Nephron progenitor cell (in vitro differentiated cells): ENCODE data around the gene KRTAP3-1.

Experiments used
- DNase-seq: peaks from one replicate; pipeline ENCODE4 v3.0.0; 2021
- H3K27ac Mint-ChIP-seq: 2 replicates; pipeline ENCODE4 v1.8.0; 2021; ENCODE audit warnings: mild to moderate bottlenecking, moderate library complexity, mixed read lengths
- H3K27me3 Mint-ChIP-seq: 2 replicates; pipeline ENCODE4 v1.8.0; 2021; ENCODE audit warnings: mild to moderate bottlenecking, low read depth, mixed read lengths; ENCODE audit not compliant: poor library complexity
- H3K36me3 Mint-ChIP-seq: 2 replicates; pipeline ENCODE4 v1.8.0; 2021; ENCODE audit warnings: low read depth, mixed read lengths
- H3K4me1 Mint-ChIP-seq: 2 replicates; pipeline ENCODE4 v1.8.0; 2021; ENCODE audit warnings: mixed read lengths
- H3K4me3 Mint-ChIP-seq: 2 replicates; pipeline ENCODE4 v1.8.0; 2021; ENCODE audit warnings: mild to moderate bottlenecking, moderate library complexity, mixed read lengths
- H3K9me3 Mint-ChIP-seq: 2 replicates; pipeline ENCODE4 v1.8.0; 2021; ENCODE audit warnings: mild to moderate bottlenecking, moderate library complexity, mixed read lengths
- CTCF ChIP-seq: fragments of 200-600 bp; sonication (generic); IDR thresholded peaks from 2 replicates; pipeline ENCODE4 v1.5.0; 2021; ENCODE audit warnings: antibody characterized with exemption

Gene KRTAP3-1

DNA sequence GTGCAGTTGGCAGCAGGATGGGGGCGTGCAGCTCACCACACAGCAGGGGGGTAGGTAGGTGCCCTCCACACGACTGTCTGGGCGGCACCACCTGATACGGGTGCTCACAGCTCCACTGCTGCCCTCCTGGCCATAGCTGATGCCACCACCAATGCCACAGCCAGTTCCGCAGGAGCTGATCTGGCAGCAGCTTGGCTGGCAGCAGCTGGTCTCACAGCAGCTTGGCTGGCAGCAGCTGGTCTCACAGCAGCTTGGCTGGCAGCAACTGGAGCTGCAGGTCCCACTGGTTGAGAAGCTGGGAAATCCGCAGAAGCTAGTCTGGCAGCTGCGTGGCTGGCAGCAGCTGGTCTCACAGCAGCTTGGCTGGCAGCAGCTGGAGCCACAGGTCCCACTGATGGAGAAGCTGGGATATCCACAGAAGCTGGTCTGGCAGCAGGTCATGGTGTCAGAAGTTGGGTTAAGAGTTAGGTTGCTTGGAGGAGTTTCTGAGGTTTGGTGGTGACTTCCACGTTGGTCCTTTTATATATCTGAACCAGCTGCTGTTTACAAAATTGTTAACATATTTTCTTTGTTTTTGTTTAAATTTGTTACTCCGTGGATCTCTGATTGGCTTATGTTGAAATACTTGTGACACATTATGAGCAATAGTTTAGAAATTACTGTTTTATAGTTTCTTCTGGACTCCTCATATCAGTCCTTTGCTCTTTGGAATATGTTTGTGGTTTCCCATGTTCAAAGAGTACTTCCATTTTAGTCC is 18.0 kb upstream of the KRTAP3-1 start, which contains the start of gene KRTAP1-5:
Gene KRTAP1-5 (minus strand): TSS at position 494 of the 757 bp plus-strand sequence. CDS start 53 bp downstream, at position 441.
- Mint-ChIP-seq H3K4me3 (no peak within 1 kb of the TSS), H3K36me3 (no peaks in the 10 kb centered on the region), H3K9me3 (peaks cover 5% of the 10 kb centered on the region), H3K27ac (no peak within 1 kb of the TSS), H3K4me1 (no peaks in the 10 kb centered on the region), H3K27me3 (peaks cover 4% of the 10 kb centered on the region)
- no peak for TF ChIP-seq CTCF
- no peak for DNase-seq

DNA sequence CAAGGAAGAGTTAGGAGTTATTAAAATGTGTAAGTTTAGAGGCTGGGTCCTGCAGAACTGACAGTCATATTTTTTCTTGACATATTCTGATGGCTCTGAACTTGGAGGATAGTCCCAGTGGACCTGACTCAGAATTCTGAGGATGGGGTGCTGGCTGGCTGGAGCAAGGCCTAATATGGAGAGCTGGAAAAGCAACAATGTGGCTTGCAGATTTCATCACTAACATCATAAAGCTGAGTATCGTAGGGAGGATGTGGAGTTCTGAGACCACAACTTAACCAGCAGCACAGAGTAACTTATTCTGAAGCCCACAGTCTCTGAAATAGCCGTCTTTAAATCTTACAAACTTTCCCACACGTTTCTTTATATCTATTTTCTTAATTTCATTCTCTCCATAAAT is 15.8 kb upstream of the KRTAP3-1 start:
- H3K4me1 Mint-ChIP-seq = no peaks in the 10 kb centered on the region
- no peaks in the 10 kb centered on the region for H3K36me3 Mint-ChIP-seq
- no peak overlapping the region for H3K27ac Mint-ChIP-seq
- no peak for TF ChIP-seq CTCF
- DNase-seq = no peak
- no peak overlapping the region for H3K4me3 Mint-ChIP-seq
- H3K27me3 Mint-ChIP-seq = peaks cover 4% of the 10 kb centered on the region
- H3K9me3 Mint-ChIP-seq = peaks cover 5% of the 10 kb centered on the region

GRCh38 chr17:41020336-41020735 is 11.4 kb upstream of the KRTAP3-1 start:
- Mint-ChIP-seq H3K27ac (no peak overlapping the region), H3K4me3 (no peak overlapping the region), H3K9me3 (peaks cover 5% of the 10 kb centered on the region), H3K27me3 (no peaks in the 10 kb centered on the region), H3K4me1 (no peaks in the 10 kb centered on the region), H3K36me3 (no peaks in the 10 kb centered on the region)
- DNase-seq = no peak
- TF ChIP-seq CTCF = no peak

DNA sequence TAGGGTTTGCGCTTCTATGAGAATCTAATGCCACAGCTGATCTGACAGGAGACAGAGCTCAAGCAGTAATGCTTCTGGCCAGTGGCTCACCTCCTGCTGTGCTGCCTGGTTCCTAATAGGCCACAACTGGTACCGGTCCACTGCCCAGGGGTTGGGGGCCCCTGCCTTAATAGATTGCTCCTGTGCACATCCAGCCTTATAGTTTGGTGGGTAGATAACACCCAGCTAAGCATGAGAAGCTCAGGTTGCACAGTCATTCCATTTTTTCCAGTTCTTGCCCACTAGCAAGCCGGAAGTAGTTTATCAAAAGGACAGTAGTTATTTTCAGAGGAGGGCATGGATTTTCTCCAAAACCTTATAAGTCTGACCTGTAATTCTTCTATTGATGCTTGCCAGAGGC is 10.5 kb upstream of the KRTAP3-1 start:
- no peak for TF ChIP-seq CTCF
- DNase-seq = no peak
- Mint-ChIP-seq H3K4me1 (no peaks in the 10 kb centered on the region), H3K4me3 (no peak overlapping the region), H3K36me3 (no peaks in the 10 kb centered on the region), H3K27me3 (no peaks in the 10 kb centered on the region), H3K9me3 (peaks cover 5% of the 10 kb centered on the region), H3K27ac (no peak overlapping the region)

- H3K36me3 Mint-ChIP-seq = no peaks in the 10 kb centered on the region
- no peak overlapping the region for H3K4me3 Mint-ChIP-seq
- DNase-seq = no peak
- no peaks in the 10 kb centered on the region for H3K27me3 Mint-ChIP-seq
- no peaks in the 10 kb centered on the region for H3K4me1 Mint-ChIP-seq
- TF ChIP-seq CTCF = no peak
- no peak overlapping the region for H3K27ac Mint-ChIP-seq
- peaks cover 5% of the 10 kb centered on the region for H3K9me3 Mint-ChIP-seq
Observed at GRCh38 chr17:41018541-41018940, 9.6 kb upstream of the KRTAP3-1 start.

DNA sequence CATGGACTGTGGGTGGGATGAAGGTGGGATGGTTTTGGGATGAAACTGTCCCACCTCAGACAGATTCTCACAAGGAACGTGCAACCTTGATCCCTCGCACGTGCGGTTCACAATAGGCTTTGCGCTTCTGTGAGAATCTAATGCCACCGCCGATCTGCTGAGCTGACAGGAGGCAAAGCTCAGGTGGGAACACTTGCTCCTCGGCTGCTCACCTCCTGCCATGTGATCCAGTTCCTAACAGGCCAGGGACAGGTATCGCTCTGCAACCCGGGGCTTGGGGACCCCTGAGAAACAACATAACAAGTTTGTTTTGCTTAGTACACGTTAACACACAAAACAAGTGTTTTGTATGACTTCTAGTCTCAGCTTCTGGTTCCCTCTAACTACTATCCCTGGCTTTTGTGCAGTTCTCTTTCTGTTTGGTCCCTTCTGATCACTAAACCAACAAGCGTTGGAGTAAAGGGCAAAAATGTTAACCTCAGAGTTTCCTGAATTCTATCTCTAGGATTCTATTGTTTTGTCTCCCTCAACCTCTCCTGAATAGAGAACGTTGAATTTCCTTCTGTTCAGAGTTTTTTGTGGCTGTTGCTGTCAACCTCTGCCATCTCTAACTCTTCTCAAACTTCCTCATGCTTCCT is 7.8 kb upstream of the KRTAP3-1 start:
- H3K27ac Mint-ChIP-seq = peak overlapping the region; percentile 37
- no peaks in the 10 kb centered on the region for H3K9me3 Mint-ChIP-seq
- no peaks in the 10 kb centered on the region for H3K4me1 Mint-ChIP-seq

More for the DNA sequence above, 7.8 kb upstream of the KRTAP3-1 start:
- Mint-ChIP-seq H3K27me3 (no peaks in the 10 kb centered on the region), H3K36me3 (no peaks in the 10 kb centered on the region), H3K4me3 (no peak overlapping the region)
- no peak for DNase-seq
- no peak for TF ChIP-seq CTCF
